ENCODE measurements around the gene RNF157. TPM values are rescaled to one million over a fixed set of nuclear protein-coding genes. Genes with fewer than 3 reads are reported as not detected.

Gene RNF157
- total and polyA plus RNA-seq, 2 of the 4 experiments (the other 2 are of a cell fraction): 0.54 to 1.3 TPM

DNA sequence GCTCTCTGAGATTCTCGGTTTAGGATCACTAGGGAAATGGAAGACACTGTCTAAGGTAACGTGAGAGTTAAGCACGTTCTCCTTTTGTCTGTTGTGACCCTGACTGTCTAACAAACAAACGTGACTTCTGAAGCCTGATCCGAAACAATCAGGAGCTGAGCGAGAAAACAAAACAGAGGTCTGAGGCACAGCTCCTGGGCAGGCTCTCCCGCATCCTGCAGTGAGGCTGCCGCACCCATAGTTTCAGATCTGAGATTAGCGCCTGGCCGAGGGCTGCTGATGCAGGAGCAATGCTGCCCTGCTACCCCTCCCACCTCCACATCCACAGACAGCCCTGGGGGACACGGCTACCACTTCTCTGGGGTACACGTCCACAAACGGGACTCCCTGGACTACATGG, 46.7 kb downstream of the RNF157 start:
- no peak overlapping the region for H3K56ac ChIP-seq (ENCODE audit: extremely low read depth, insufficient read depth, low read length)
- H4K20me1 ChIP-seq (ENCODE audit: insufficient read depth, low read length): no peaks in the 10 kb centered on the region
- no peaks in the 10 kb centered on the region for H3K9me1 ChIP-seq (ENCODE audit: insufficient read depth, low read length)
- no peak overlapping the region for H3K14ac ChIP-seq (replicated peaks; ENCODE audit: low read depth, low read length)
- no peak overlapping the region for H3K9ac ChIP-seq (ENCODE audit: low read depth, low read length)
- H3K4me1 ChIP-seq (ENCODE audit: control insufficient read depth, insufficient read depth, low read length): no peaks in the 10 kb centered on the region
- ChIA-PET POLR2A (ENCODE audit: unreplicated experiment) (no interaction called here), CTCF (interaction anchor here (1.2 kb wide), 1 partner anchor 204 kb away, joined by 3 read pairs; no protein-coding TSS in a partner anchor)
- no peak overlapping the region for H2BK120ac ChIP-seq (ENCODE audit: low read depth, low read length)
- H2BK20ac ChIP-seq (ENCODE audit: low read depth, low read length): no peak overlapping the region
- no peak overlapping the region for H2AK9ac ChIP-seq (replicated peaks; ENCODE audit: low read depth, low read length, poor library complexity)
- no peak for ATAC-seq (ENCODE audit: low read depth)
- dilution Hi-C loops (cut with HindIII; ENCODE audit: low sequenced_read_pairs, unreplicated experiment): no loop called here
- H3K23ac ChIP-seq (ENCODE audit: low read depth, low read length): no peak overlapping the region
- no peak overlapping the region for H2BK15ac ChIP-seq (ENCODE audit: low read depth, low read length)
- no TSS peak for BruUV-seq (replicated peaks)
- H4K91ac ChIP-seq (ENCODE audit: insufficient read depth, low read depth, low read length): no peak overlapping the region
- no peak overlapping the region for H3K18ac ChIP-seq (ENCODE audit: low read depth, low read length)
- no peaks in the 10 kb centered on the region for H3K79me1 ChIP-seq (ENCODE audit: low read depth in 1 of 2, low read length in 2 of 2)
- no peaks in the 10 kb centered on the region for H3K9me3 ChIP-seq (ENCODE audit: control insufficient read depth, insufficient read depth, low read length)
- no peak overlapping the region for H3K27ac ChIP-seq (ENCODE audit: insufficient read depth, low read length)
- no peak overlapping the region for H2BK5ac ChIP-seq (ENCODE audit: low read depth, low read length, poor library complexity, severe bottlenecking)
- WGBS, 2 experiments (ENCODE audit: extremely low coverage in 2 of 2, insufficient read length in 1 of 2): 64% methylated on average over 3 of the region's 13 CpGs; no CpG with 5 or more reads in 1 of the 2 experiments
- peak overlapping the region; percentile 67 for H2AFZ ChIP-seq (replicated peaks; ENCODE audit: low read length, poor library complexity)
- no peak overlapping the region for H4K8ac ChIP-seq (ENCODE audit: low read depth in 2 of 2, low read length in 2 of 2)
- no peak overlapping the region for H3K4ac ChIP-seq (ENCODE audit: low read depth, low read length)
- no peaks in the 10 kb centered on the region for H3K36me3 ChIP-seq (ENCODE audit: control insufficient read depth, insufficient read depth, low read length)
- in situ Hi-C loops (cut with MboI; ENCODE audit: low sequenced_read_pairs): no loop called here
- intact Hi-C loops (cut with micrococcal nuclease): no loop called here
- H3K27me3 ChIP-seq (ENCODE audit: control insufficient read depth, insufficient read depth, low read length): peaks cover 2% of the 10 kb centered on the region; the same call in 1 of the 2 replicates
- no peak overlapping the region for H3K4me2 ChIP-seq (ENCODE audit: low read depth, low read length)
- TF ChIP-seq RCOR1 (IDR thresholded peaks at IDR 0.05; ENCODE audit: insufficient replicate concordance, low read length) (no peak), FOS (IDR thresholded peaks at IDR 0.05; ENCODE audit: low read depth, low read length) (no peak), MAFK (IDR thresholded peaks at IDR 0.05; ENCODE audit: low read depth, low read length) (no peak), ELK1 (IDR thresholded peaks at IDR 0.05; ENCODE audit: borderline replicate concordance, low read depth, low read length) (no peak), SMC3 (IDR thresholded peaks at IDR 0.05; ENCODE audit: low read depth, low read length) (no peak), CHD1 (IDR thresholded peaks at IDR 0.05; ENCODE audit: low read depth, low read length) (no peak), MXI1 (IDR thresholded peaks at IDR 0.05; ENCODE audit: borderline replicate concordance, low read depth, low read length) (no peak), BHLHE40 (IDR thresholded peaks at IDR 0.05; ENCODE audit: low read depth, low read length) (no peak)
- H3K4me3 ChIP-seq (ENCODE audit: insufficient read depth, low read depth, low read length): no peak overlapping the region
- H4K5ac ChIP-seq (ENCODE audit: low read depth, low read length): no peak overlapping the region
- no peak overlapping the region for H2AK5ac ChIP-seq (ENCODE audit: low read depth, low read length)
- DNase-seq: no peak

Data from IMR-90 (cell line).